GM23248 (cell line): ENCODE results near the gene WDR75. TPM values are rescaled to one million over a fixed set of nuclear protein-coding genes. Genes with fewer than 3 reads are reported as not detected.
A peak's percentile ranks its signal among the peaks of the same experiment; 100 is the strongest.

ENCODE experiments used
- DNase-seq: peaks from one replicate; pipeline ENCODE4 v3.0.0-alpha.2; 2015
- H2AFZ ChIP-seq: fragments of 200-600 bp; sonication (generic); 2 replicates; pipeline ENCODE4 v1.6.1; 2016; ENCODE audit warnings: antibody characterized with exemption
- H3F3A ChIP-seq: fragments of 200-600 bp; sonication (generic); 2 replicates; pipeline ENCODE4 v1.6.1; 2016; ENCODE audit warnings: mild to moderate bottlenecking, antibody characterized with exemption, mixed run types; ENCODE audit not compliant: insufficient read depth
- H3K27ac ChIP-seq: fragments of 200-600 bp; sonication (generic); 2 replicates; pipeline ENCODE4 v1.5.1; 2016; ENCODE audit warnings: mild to moderate bottlenecking
- H3K27me3 ChIP-seq: fragments of 200-600 bp; sonication (generic); replicated peaks from 2 replicates; pipeline ENCODE4 v1.6.1; 2016; ENCODE audit warnings: mild to moderate bottlenecking; ENCODE audit not compliant: insufficient read depth
- H3K36me3 ChIP-seq: fragments of 200-600 bp; sonication (generic); 2 replicates; pipeline ENCODE4 v1.6.1; 2016; ENCODE audit warnings: low read depth, mild to moderate bottlenecking
- H3K4me1 ChIP-seq: fragments of 200-600 bp; sonication (generic); 2 replicates; pipeline ENCODE4 v1.6.1; 2016; ENCODE audit warnings: mild to moderate bottlenecking; ENCODE audit not compliant: insufficient read depth
- H3K4me2 ChIP-seq: fragments of 200-600 bp; sonication (generic); one replicate; pipeline ENCODE4 v1.6.1; 2016; ENCODE audit warnings: mild to moderate bottlenecking; ENCODE audit not compliant: unreplicated experiment
- H3K4me3 ChIP-seq: fragments of 200-600 bp; sonication (generic); 2 replicates; pipeline ENCODE4 v1.5.1; 2016; ENCODE audit warnings: mild to moderate bottlenecking
- H3K79me2 ChIP-seq: fragments of 200-600 bp; sonication (generic); 2 replicates; pipeline ENCODE4 v1.6.1; 2016; ENCODE audit warnings: mild to moderate bottlenecking; ENCODE audit not compliant: insufficient read depth
- H3K9ac ChIP-seq: fragments of 200-600 bp; sonication (generic); 2 replicates; pipeline ENCODE4 v1.6.1; 2016; ENCODE audit warnings: mild to moderate bottlenecking
- H3K9me2 ChIP-seq: fragments of 200-600 bp; sonication (generic); 2 replicates; pipeline ENCODE4 v1.6.1; 2016; ENCODE audit warnings: mixed run types, mild to moderate bottlenecking, moderate library complexity; ENCODE audit not compliant: insufficient read depth
- H3K9me3 ChIP-seq: fragments of 200-600 bp; sonication (generic); one replicate; pipeline ENCODE4 v1.6.1; 2017; ENCODE audit warnings: low read depth
- H4K20me1 ChIP-seq: fragments of 200-600 bp; sonication (generic); 2 replicates; pipeline ENCODE4 v1.6.0; 2016; ENCODE audit not compliant: insufficient read depth
- EZH2 ChIP-seq: fragments of 200-600 bp; sonication (generic); IDR thresholded peaks from 2 replicates; pipeline ENCODE4 v1.6.1; 2018; ENCODE audit warnings: antibody characterized with exemption, mild to moderate bottlenecking; ENCODE audit not compliant: insufficient read depth, poor library complexity, severe bottlenecking
- EZH2phosphoT487 ChIP-seq: fragments of 200-600 bp; sonication (generic); IDR thresholded peaks from 2 replicates; pipeline ENCODE4 v1.6.1; 2018; ENCODE audit warnings: antibody characterized with exemption, moderate library complexity, mild to moderate bottlenecking, low read depth; ENCODE audit not compliant: insufficient read depth
- WGBS, 2 experiments: methylation state at CpG; one replicate each; pipeline ENCODE4 v1.1.6; 2015 to 2017; ENCODE audit warnings: low lambda C conversion rate in 2 of 2, low coverage in 1 of 2; ENCODE audit errors: missing lambda C conversion rate in 2 of 2; 5-methylcytosine and 5-hydroxymethylcytosine counted together
- in situ Hi-C: fragments of 300-500 bp; cut with MboI; formaldehyde crosslinking; loops from 2 replicates; pipeline ENCODE4 v1.15.0; 2020
- polyA plus RNA-seq: library from polyadenylated mRNA; unstranded; fragments of >200 nt; fragmentation: Nextera tagmentation; extraction: Ambion mirVana; gene quantifications from 2 replicates; pipeline ENCODE4 v1.2.1, GENCODE V29; 2016
- total RNA-seq: library from RNA; depleted of rRNA; stranded (reverse); fragments of >200 nt; shearing (Covaris generic); gene quantifications from 2 replicates; pipeline ENCODE4 v1.2.3, GENCODE V29; 2014

Gene WDR75
- total and polyA plus RNA-seq, 2 experiments from 2014 or later: 25.8 to 44.1 TPM

DNA sequence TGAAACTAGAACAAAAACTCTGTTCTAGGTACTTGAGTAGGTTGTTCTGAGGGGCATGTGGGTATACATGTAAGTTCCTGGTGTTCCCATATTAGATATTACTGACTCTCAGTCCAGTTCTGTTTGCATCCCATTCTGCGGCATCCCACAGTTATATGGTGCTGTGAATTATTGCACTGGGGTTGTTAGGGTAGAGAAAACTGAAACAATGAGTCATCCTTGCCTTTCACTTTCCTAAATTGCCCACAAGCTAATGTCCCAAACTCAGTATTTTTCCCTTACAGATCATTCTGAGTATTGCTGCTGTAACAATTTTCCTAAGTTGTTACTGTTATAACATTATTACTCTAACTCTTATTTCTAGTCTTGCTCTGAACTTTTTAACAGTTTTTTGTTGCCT is 3.0 kb downstream of the WDR75 start:
- H3K9ac ChIP-seq: no peak overlapping the region
- no peak overlapping the region for H3K27ac ChIP-seq
- in situ Hi-C loops: no loop called here
- H3K4me2 ChIP-seq: no peak overlapping the region
- H3K4me1 ChIP-seq: peaks cover 11% of the 10 kb centered on the region; the same call in 1 of the 2 replicates
- DNase-seq: peak; percentile 26
- H2AFZ ChIP-seq: no peak overlapping the region
- no peaks in the 10 kb centered on the region for H3K9me3 ChIP-seq
- no peaks in the 10 kb centered on the region for H3K9me2 ChIP-seq
- H3F3A ChIP-seq: no peaks in the 10 kb centered on the region
- peaks cover 71% of the 10 kb centered on the region for H3K79me2 ChIP-seq
- H3K4me3 ChIP-seq: no peak overlapping the region
- 88 to 96% methylated on average over 1 of the region's 1 CpG for WGBS, 2 experiments
- TF ChIP-seq EZH2phosphoT487 (no peak), EZH2 (no peak)
- H4K20me1 ChIP-seq: 0 out of 2 replicates have a peak, but pooled peaks cover 2% of the 10 kb centered on the region
- H3K36me3 ChIP-seq: peaks cover 15% of the 10 kb centered on the region
- H3K27me3 ChIP-seq: no peaks in the 10 kb centered on the region

DNA sequence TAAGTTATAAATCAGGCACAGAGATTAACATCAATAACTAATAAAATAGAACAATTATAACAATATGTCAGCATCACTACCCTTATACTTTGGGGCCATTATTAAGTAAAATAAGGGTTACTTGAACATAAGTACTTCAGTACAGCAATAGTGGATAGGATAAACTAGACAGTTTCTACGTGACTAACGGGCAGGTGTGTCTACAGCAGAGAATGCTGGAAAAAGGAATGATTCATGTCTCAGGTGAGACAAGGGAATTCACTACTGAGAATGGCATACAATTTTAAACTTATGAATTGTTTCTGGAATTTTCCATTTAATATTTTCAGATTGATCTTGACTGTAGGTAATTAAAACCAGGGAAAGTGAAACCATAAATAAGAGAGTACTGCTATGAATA is 5.5 kb downstream of the WDR75 start:
- no peak for TF ChIP-seq EZH2phosphoT487
- no peak for TF ChIP-seq EZH2
- H4K20me1 ChIP-seq: 0 out of 2 replicates have a peak, but pooled peaks cover 2% of the 10 kb centered on the region
- H3K4me2 ChIP-seq: no peak overlapping the region
- no peak overlapping the region for H3K27ac ChIP-seq
- H3K9ac ChIP-seq: no peak overlapping the region
- no peaks in the 10 kb centered on the region for H3K9me2 ChIP-seq
- peaks cover 40% of the 10 kb centered on the region for H3K36me3 ChIP-seq
- H3K79me2 ChIP-seq: peaks cover 78% of the 10 kb centered on the region
- no peaks in the 10 kb centered on the region for H3F3A ChIP-seq
- WGBS, 2 experiments: 91% methylated on average over 2 of the region's 2 CpGs
- in situ Hi-C loops: no loop called here
- H3K9me3 ChIP-seq: no peaks in the 10 kb centered on the region
- no peak for DNase-seq
- H3K4me1 ChIP-seq: 0 out of 2 replicates have a peak, but pooled peaks cover 6% of the 10 kb centered on the region
- H3K27me3 ChIP-seq: no peaks in the 10 kb centered on the region
- H2AFZ ChIP-seq: no peak overlapping the region
- no peak overlapping the region for H3K4me3 ChIP-seq

DNA sequence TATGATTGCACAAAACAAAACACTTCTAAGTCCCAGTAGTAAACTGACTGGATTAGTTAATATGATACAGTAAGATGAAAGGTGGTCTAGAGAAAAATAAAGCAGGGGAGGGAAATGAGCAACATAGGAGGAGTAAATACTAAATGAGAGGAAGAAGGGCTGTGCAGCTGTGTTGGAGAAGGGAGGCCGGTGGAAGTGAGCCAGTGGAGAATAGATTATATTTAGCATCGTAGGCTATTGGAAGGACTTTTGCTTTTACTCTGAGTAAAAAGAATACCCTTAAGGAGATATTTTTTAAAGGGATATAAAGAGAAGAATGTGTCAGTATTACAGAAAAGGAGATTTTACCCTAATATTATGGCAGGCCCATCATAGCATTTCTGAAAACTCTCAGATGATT is 12.7 kb downstream of the WDR75 start:
- Histone ChIP-seq H3K9me3 (no peaks in the 10 kb centered on the region), H3K4me1 (no peaks in the 10 kb centered on the region), H3K27me3 (no peaks in the 10 kb centered on the region), H3K4me2 (no peak overlapping the region), H3K4me3 (no peak overlapping the region), H4K20me1 (no peaks in the 10 kb centered on the region), H3K9me2 (no peaks in the 10 kb centered on the region), H3K79me2 (peaks cover 13% of the 10 kb centered on the region; the same call in 1 of the 2 replicates), H3K27ac (no peak overlapping the region), H3K36me3 (peaks cover 76% of the 10 kb centered on the region), H3F3A (no peaks in the 10 kb centered on the region), H2AFZ (no peak overlapping the region), H3K9ac (no peak overlapping the region)
- in situ Hi-C loops: no loop called here
- TF ChIP-seq EZH2phosphoT487 (no peak), EZH2 (no peak)
- no peak for DNase-seq
- WGBS, 2 experiments: 72 to 78% methylated on average over 2 of the region's 2 CpGs

DNA sequence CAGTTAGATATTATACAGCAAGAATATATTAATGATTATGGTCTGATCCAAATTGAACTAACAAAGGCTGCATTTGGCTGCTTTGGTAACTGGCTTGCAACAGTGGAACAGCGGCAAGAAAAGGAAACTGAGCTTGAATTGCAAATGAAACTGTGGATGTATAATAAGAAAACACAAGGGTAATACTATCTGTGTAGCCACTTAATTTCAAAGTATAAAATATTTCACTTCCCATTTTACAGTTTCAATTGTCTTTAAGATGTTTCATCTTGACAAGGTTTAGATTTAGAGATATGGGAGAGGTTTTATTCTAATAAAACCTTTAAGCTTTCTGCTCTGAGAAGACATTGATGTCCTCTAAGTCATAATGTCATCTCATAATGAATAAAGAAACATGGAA is 23.8 kb downstream of the WDR75 start:
- TF ChIP-seq EZH2: no peak
- no peak for TF ChIP-seq EZH2phosphoT487
- H4K20me1 ChIP-seq: no peaks in the 10 kb centered on the region
- no peaks in the 10 kb centered on the region for H3K9me3 ChIP-seq
- no peaks in the 10 kb centered on the region for H3K9me2 ChIP-seq
- no peak overlapping the region for H3K4me2 ChIP-seq
- in situ Hi-C loops: no loop called here
- no peaks in the 10 kb centered on the region for H3K4me1 ChIP-seq
- H2AFZ ChIP-seq: no peak overlapping the region
- no peaks in the 10 kb centered on the region for H3K27me3 ChIP-seq
- H3K79me2 ChIP-seq: no peaks in the 10 kb centered on the region
- DNase-seq: no peak
- no peak overlapping the region for H3K4me3 ChIP-seq
- no peaks in the 10 kb centered on the region for H3F3A ChIP-seq
- peaks cover 82% of the 10 kb centered on the region for H3K36me3 ChIP-seq
- no peak overlapping the region for H3K27ac ChIP-seq
- WGBS, 2 experiments: 97 to 98% methylated on average over 1 of the region's 1 CpG
- no peak overlapping the region for H3K9ac ChIP-seq

DNA sequence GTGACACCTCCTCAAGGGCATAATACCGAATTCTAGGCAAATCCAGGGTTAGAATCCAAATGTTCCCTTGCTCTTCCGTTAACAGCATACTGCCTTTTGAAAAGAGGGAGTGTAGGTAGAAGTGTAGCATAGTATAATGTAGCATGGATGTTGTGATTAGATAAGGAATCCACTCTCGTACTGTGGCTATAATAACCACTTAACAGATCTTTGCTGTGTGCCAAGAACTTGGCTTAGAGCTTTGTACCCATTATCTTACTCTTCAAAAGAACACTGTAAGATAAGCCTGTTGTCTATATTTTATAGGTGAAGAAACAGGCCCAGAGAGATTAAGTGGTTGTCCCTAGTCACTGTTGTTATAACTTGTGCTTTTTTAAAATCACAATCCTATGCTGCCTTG is 24.2 kb downstream of the WDR75 start:
- Histone ChIP-seq H3K9me2 (no peaks in the 10 kb centered on the region), H3F3A (no peaks in the 10 kb centered on the region), H3K27ac (no peak overlapping the region), H3K9ac (no peak overlapping the region), H3K36me3 (peaks cover 83% of the 10 kb centered on the region), H3K4me3 (no peak overlapping the region), H3K27me3 (no peaks in the 10 kb centered on the region), H4K20me1 (no peaks in the 10 kb centered on the region), H2AFZ (no peak overlapping the region), H3K4me2 (no peak overlapping the region), H3K4me1 (no peaks in the 10 kb centered on the region), H3K9me3 (no peaks in the 10 kb centered on the region), H3K79me2 (no peaks in the 10 kb centered on the region)
- in situ Hi-C loops: no loop called here
- no peak for TF ChIP-seq EZH2
- TF ChIP-seq EZH2phosphoT487: no peak
- WGBS, 2 experiments: 86 to 88% methylated on average over 3 of the region's 3 CpGs
- DNase-seq: no peak
